HepG2 (cell line): ENCODE results near the gene ART1. TPM values are rescaled to one million over a fixed set of nuclear protein-coding genes. Genes with fewer than 3 reads are reported as not detected.

Source experiments
- ATF2 ChIP-seq: sonication (generic); formaldehyde crosslinking; IDR thresholded peaks from 2 replicates; pipeline ENCODE4 v1.4.0; 2020; ENCODE audit warnings: missing genetic modification reagents
- CEBPG ChIP-seq: IDR thresholded peaks from 2 replicates; pipeline ENCODE4 v1.6.1; 2016
- ERF ChIP-seq: IDR thresholded peaks from 2 replicates; pipeline ENCODE4 v1.6.1; 2018; ENCODE audit warnings: missing biosample characterization, missing genetic modification reagents
- HNRNPLL ChIP-seq: fragments of 200-400 bp; formaldehyde crosslinking; IDR thresholded peaks from 2 replicates; pipeline ENCODE4 v1.6.1; 2017; ENCODE audit warnings: mild to moderate bottlenecking, low read depth, low read length; ENCODE audit not compliant: poor library complexity, severe bottlenecking
- HOXD1 ChIP-seq: sonication (generic); formaldehyde crosslinking; IDR thresholded peaks from 2 replicates; pipeline ENCODE4 v1.5.0; 2020; ENCODE audit warnings: missing genetic modification reagents
- NFATC3 ChIP-seq: sonication (generic); formaldehyde crosslinking; IDR thresholded peaks from 2 replicates; pipeline ENCODE4 v1.5.1; 2020; ENCODE audit warnings: mild to moderate bottlenecking, missing genetic modification reagents
- NFYC ChIP-seq: IDR thresholded peaks from 2 replicates; pipeline ENCODE4 v1.6.1; 2016; ENCODE audit warnings: missing genetic modification reagents, missing compliant biosample characterization
- NR2F6 ChIP-seq, 2 experiments: IDR thresholded peaks; 2 replicates each; pipeline ENCODE4 v1.6.1; 2016; ENCODE audit warnings: antibody characterized with exemption in 1 of 2, mild to moderate bottlenecking in 1 of 2
- PRDM10 ChIP-seq: sonication (generic); formaldehyde crosslinking; IDR thresholded peaks from 2 replicates; pipeline ENCODE4 v1.4.0; 2020; ENCODE audit warnings: low read depth, missing genetic modification reagents
- SKI ChIP-seq: fragments of 450-650 bp; IDR thresholded peaks from one replicate; pipeline ENCODE4 v1.6.1; 2018; ENCODE audit warnings: mild to moderate bottlenecking; ENCODE audit not compliant: partially characterized antibody
- TBX2 ChIP-seq: sonication (generic); formaldehyde crosslinking; IDR thresholded peaks from 2 replicates; pipeline ENCODE4 v1.5.0; 2020; ENCODE audit warnings: missing genetic modification reagents, mild to moderate bottlenecking, borderline replicate concordance
- TOPORS ChIP-seq: sonication (generic); formaldehyde crosslinking; IDR thresholded peaks from 2 replicates; pipeline ENCODE4 v1.8.0; 2023; ENCODE audit warnings: mild to moderate bottlenecking, missing genetic modification reagents
- TRIM24 ChIP-seq: sonication (generic); formaldehyde crosslinking; IDR thresholded peaks from 2 replicates; pipeline ENCODE4 v1.8.0; 2022; ENCODE audit warnings: mild to moderate bottlenecking, missing genetic modification reagents
- ZBTB42 ChIP-seq: sonication (generic); formaldehyde crosslinking; IDR thresholded peaks from 2 replicates; pipeline ENCODE4 v1.5.0; 2020; ENCODE audit warnings: mild to moderate bottlenecking, missing genetic modification reagents
- ZFP37 ChIP-seq: sonication (generic); formaldehyde crosslinking; IDR thresholded peaks from 2 replicates; pipeline ENCODE4 v1.4.0; 2020; ENCODE audit warnings: missing genetic modification reagents, borderline replicate concordance
- ZNF136 ChIP-seq: sonication (generic); formaldehyde crosslinking; IDR thresholded peaks from 2 replicates; pipeline ENCODE4 v1.8.1; 2022; ENCODE audit warnings: low read depth, mild to moderate bottlenecking, moderate library complexity, missing genetic modification reagents
- ZNF205 ChIP-seq: IDR thresholded peaks from 2 replicates; pipeline ENCODE4 v1.6.1; 2018; ENCODE audit warnings: missing biosample characterization, missing genetic modification reagents
- ZNF207 ChIP-seq: fragments of 450-650 bp; IDR thresholded peaks from 2 replicates; pipeline ENCODE4 v1.6.1; 2016; ENCODE audit warnings: antibody characterized with exemption, borderline replicate concordance
- ZNF280B ChIP-seq: sonication (generic); formaldehyde crosslinking; IDR thresholded peaks from 2 replicates; pipeline ENCODE4 v1.5.0; 2020; ENCODE audit warnings: missing genetic modification reagents, mild to moderate bottlenecking, borderline replicate concordance
- ZNF546 ChIP-seq: sonication (generic); formaldehyde crosslinking; conservative IDR thresholded peaks from 2 replicates; pipeline ENCODE4 v1.8.1; 2023; ENCODE audit warnings: mild to moderate bottlenecking, missing genetic modification reagents
- ZNF562 ChIP-seq: sonication (generic); formaldehyde crosslinking; IDR thresholded peaks from 2 replicates; pipeline ENCODE4 v1.8.0; 2022; ENCODE audit warnings: missing genetic modification reagents, borderline replicate concordance
- ZNF691 ChIP-seq: sonication (generic); formaldehyde crosslinking; IDR thresholded peaks from 2 replicates; pipeline ENCODE4 v1.4.0; 2020; ENCODE audit warnings: missing genetic modification reagents, low read depth, mild to moderate bottlenecking, borderline replicate concordance
- ZNF749 ChIP-seq: sonication (generic); formaldehyde crosslinking; IDR thresholded peaks from 2 replicates; pipeline ENCODE4 v1.8.0; 2022; ENCODE audit warnings: mild to moderate bottlenecking, missing genetic modification reagents, moderate library complexity, borderline replicate concordance
- polyA plus RNA-seq, 8 experiments: library from polyadenylated mRNA; depleted of rRNA in 3 of 8; stranded (reverse) in 7 of 8; unstranded in 1 of 8; fragments of >200 nt; fragmentation: Illumina TruSeq in 4 of 8; extraction: Trizol in 4 of 8; gene quantifications; 2 replicates each; pipeline versions ENCODE4 v1.2.1 to v1.2.3, GENCODE V29; 2011 to 2016; ENCODE audit warnings: low read depth in 4 of 8, missing spikeins in 1 of 8, mixed read lengths in 1 of 8; ENCODE audit not compliant: insufficient read depth in 1 of 8
- total RNA-seq, 5 experiments: library from RNA; depleted of rRNA; stranded (reverse); fragments of >200 nt; fragmentation: Illumina TruSeq; extraction: Trizol; gene quantifications; 2 replicates each; pipeline ENCODE4 v1.2.3, GENCODE V29; 2016; ENCODE audit warnings: low read depth in 1 of 5

The ART1 gene
- total and polyA plus RNA-seq, 2 of the 13 experiments (the other 11 are each of a cell fraction or from before 2014, with no cell fraction given), result not detected

- no peak for TF ChIP-seq PRDM10 (CRISPR knock-in tag)
- TF ChIP-seq ERF (CRISPR knock-in tag), result peak; percentile 54; the same call in 1 of the 2 replicates
- TF ChIP-seq ZNF205, result peak; percentile 45; the same call in 1 of the 2 replicates
- peak; percentile 38; the same call in 1 of the 2 replicates for TF ChIP-seq HOXD1 (CRISPR knock-in tag)
- TF ChIP-seq TBX2 (CRISPR knock-in tag), result peak; percentile 55; the same call in 1 of the 2 replicates
- no peak for TF ChIP-seq TRIM24 (CRISPR knock-in tag)
- TF ChIP-seq TOPORS, result no peak
- TF ChIP-seq ZNF136 (CRISPR knock-in tag), result no peak
- no peak for TF ChIP-seq ZNF749
- TF ChIP-seq NR2F6 (IDR thresholded peaks at IDR 0.05), result no peak
- TF ChIP-seq NR2F6 (CRISPR knock-in tag; IDR thresholded peaks at IDR 0.05), result no peak
- TF ChIP-seq ZNF562 (CRISPR knock-in tag), result no peak
- TF ChIP-seq ZBTB42 (CRISPR knock-in tag), result no peak
- 0 out of 2 replicates have a peak, but pooled peaks have one; percentile 23 for TF ChIP-seq ZNF546 (CRISPR knock-in tag)
- TF ChIP-seq CEBPG (CRISPR knock-in tag), result no peak
- no peak for TF ChIP-seq ZFP37 (CRISPR knock-in tag)
- TF ChIP-seq ATF2 (CRISPR knock-in tag), result no peak
- TF ChIP-seq SKI, result peak; percentile 8
- TF ChIP-seq NFYC, result no peak
- TF ChIP-seq ZNF207, result no peak
- TF ChIP-seq HNRNPLL, result peak; percentile 96
- no peak for TF ChIP-seq NFATC3
- TF ChIP-seq ZNF691 (CRISPR knock-in tag), result no peak
- TF ChIP-seq ZNF280B, result no peak
These were observed 2.6 kb upstream of the ART1 start (continued) for GRCh38 chr11:3642071-3642951.
